ENCODE measurements around the gene PALB2. TPM values are rescaled to one million over a fixed set of nuclear protein-coding genes. Genes with fewer than 3 reads are reported as not detected.

The PALB2 gene
- total and polyA plus RNA-seq, 2 experiments from 2014 or later = 24.2 to 34.0 TPM

- TF ChIP-seq ETS1 (IDR thresholded peaks at IDR 0.05) (no peak), NANOG (IDR thresholded peaks at IDR 0.05; ENCODE audit: borderline replicate concordance) (no peak)
Observed at GRCh38 chr16:23642246-23642774, 1.2 kb upstream of the PALB2 start (continued).

- H3K79me2 ChIP-seq (replicated peaks; ENCODE audit: insufficient read depth) = peaks cover 63% of the 10 kb centered on the region
- Mint-ChIP-seq H3K36me3 (ENCODE audit: low read depth) (peaks cover 46% of the 10 kb centered on the region), H3K4me3 (peak overlapping the region; percentile 100), H3K9me3 (no peaks in the 10 kb centered on the region; the same call in 2 of the 3 replicates), H3K27me3 (ENCODE audit: insufficient read depth, low read depth, poor library complexity) (peaks cover 11% of the 10 kb centered on the region), H3K27ac (peak overlapping the region; percentile 95), H3K4me1 (peaks cover 7% of the 10 kb centered on the region; the same call in 2 of the 3 replicates)
- peaks cover 10% of the 10 kb centered on the region; the same call in 1 of the 2 replicates for H3K4me1 ChIP-seq (ENCODE audit: insufficient read depth)
- H2AFZ ChIP-seq = peak overlapping the region; percentile 64; the same call in 1 of the 2 replicates
- peak; percentile 57 for DNase-seq (ENCODE audit: low spot score)
- H3K27ac ChIP-seq (ENCODE audit: low read depth) = peak overlapping the region; percentile 91
- H3K9me2 ChIP-seq (ENCODE audit: insufficient read depth) = no peaks in the 10 kb centered on the region
- H3F3A ChIP-seq (replicated peaks; ENCODE audit: low read depth) = peaks cover 10% of the 10 kb centered on the region; the same call in 1 of the 2 replicates
- H4K20me1 ChIP-seq (replicated peaks; ENCODE audit: insufficient read depth) = peaks cover 16% of the 10 kb centered on the region; the same call in 1 of the 2 replicates
- peak; percentile 25 for ATAC-seq
- no peaks in the 10 kb centered on the region for H3K27me3 ChIP-seq (ENCODE audit: insufficient read depth)
- peak overlapping the region; percentile 98 for H3K4me3 ChIP-seq
- H3K36me3 ChIP-seq (ENCODE audit: insufficient read depth) = peaks cover 25% of the 10 kb centered on the region
- peak overlapping the region; percentile 77 for H3K4me2 ChIP-seq
- TF ChIP-seq ETS1 (IDR thresholded peaks at IDR 0.05) = no peak
- TF ChIP-seq ZNF331 (CRISPR knock-in tag; IDR thresholded peaks at IDR 0.05; ENCODE audit: low read depth) = no peak
- no peak for TF ChIP-seq CREB1 (CRISPR knock-in tag; IDR thresholded peaks at IDR 0.05; ENCODE audit: low read depth)
- no peak for TF ChIP-seq NANOG (IDR thresholded peaks at IDR 0.05; ENCODE audit: borderline replicate concordance)
- no peak for TF ChIP-seq STAT1 (IDR thresholded peaks at IDR 0.05; ENCODE audit: unreplicated experiment)
- TF ChIP-seq EZH2 (IDR thresholded peaks at IDR 0.05; ENCODE audit: low read depth, unreplicated experiment) = no peak
- no peak for TF ChIP-seq EZH2phosphoT487 (IDR thresholded peaks at IDR 0.05; ENCODE audit: unreplicated experiment)
- no peak for TF ChIP-seq REST (IDR thresholded peaks at IDR 0.05; ENCODE audit: unreplicated experiment)
- TF ChIP-seq CTCF (conservative IDR thresholded peaks at IDR 0.05; ENCODE audit: low read depth in 2 of 2) = no peak
- TF ChIP-seq ZNF114 (CRISPR knock-in tag; IDR thresholded peaks at IDR 0.05) = no peak
- TF ChIP-seq POLR2AphosphoS5 (IDR thresholded peaks at IDR 0.05; ENCODE audit: low read depth) = no peak
Observed at GRCh38 chr16:23640615-23640930, 537 bp downstream of the PALB2 start.

All from GM23338 (cell line).